Measurements from ENCODE around the gene SAMD4B. TPM values are rescaled to one million over a fixed set of nuclear protein-coding genes. Genes with fewer than 3 reads are reported as not detected.

SAMD4B gene
- total RNA-seq, 2 donors from 2014 or later = 133 to 227 TPM

- Histone ChIP-seq H3K9me3 (no peaks in the 10 kb centered on the region), H3K27ac (no peak overlapping the region), H3K27me3 (replicated peaks; ENCODE audit: insufficient read depth) (no peaks in the 10 kb centered on the region), H3K4me1 (replicated peaks) (no peaks in the 10 kb centered on the region), H3K36me3 (no peaks in the 10 kb centered on the region), H3K4me3 (no peak overlapping the region)
- intact Hi-C loops (cut with DNase I) = no loop called here
- WGBS = 69% methylated on average over 17 of the region's 17 CpGs
- DNase-seq (ENCODE audit: low spot score) = no peak
- TF ChIP-seq POLR2AphosphoS5 (IDR thresholded peaks at IDR 0.05) (no peak), CTCF (IDR thresholded peaks at IDR 0.05) (no peak), POLR2A (IDR thresholded peaks at IDR 0.05) (no peak)
Observed at GRCh38 chr19:39297931-39298634, 44.1 kb upstream of the SAMD4B start.

- peaks cover 2% of the 10 kb centered on the region for H3K27me3 ChIP-seq (replicated peaks; ENCODE audit: insufficient read depth)
- H3K36me3 ChIP-seq = no peaks in the 10 kb centered on the region
- no peak for TF ChIP-seq POLR2A (IDR thresholded peaks at IDR 0.05)
- no peak for TF ChIP-seq CTCF (IDR thresholded peaks at IDR 0.05)
- no peak for TF ChIP-seq POLR2AphosphoS5 (IDR thresholded peaks at IDR 0.05)
Observed at GRCh38 chr19:39299404-39299803, 42.8 kb upstream of the SAMD4B start.

GRCh38 chr19:39299832-39300231, 42.4 kb upstream of the SAMD4B start:
- H3K27ac ChIP-seq = no peak overlapping the region
- no peaks in the 10 kb centered on the region for H3K36me3 ChIP-seq
- no peaks in the 10 kb centered on the region for H3K4me1 ChIP-seq (replicated peaks)
- peaks cover 2% of the 10 kb centered on the region for H3K27me3 ChIP-seq (replicated peaks; ENCODE audit: insufficient read depth)
- whole genome bisulfite sequencing = 88% methylated on average over 10 of the region's 10 CpGs
- H3K4me3 ChIP-seq = no peak overlapping the region
- no peak for DNase-seq (ENCODE audit: low spot score)
- intact Hi-C loops (cut with DNase I) = no loop called here
- no peaks in the 10 kb centered on the region for H3K9me3 ChIP-seq
- TF ChIP-seq CTCF (IDR thresholded peaks at IDR 0.05) (no peak), POLR2AphosphoS5 (IDR thresholded peaks at IDR 0.05) (no peak), POLR2A (IDR thresholded peaks at IDR 0.05) (no peak)

More at GRCh38 chr19:39299404-39299803, 42.8 kb upstream of the SAMD4B start:
- Histone ChIP-seq H3K4me1 (replicated peaks) (no peaks in the 10 kb centered on the region), H3K9me3 (no peaks in the 10 kb centered on the region), H3K4me3 (no peak overlapping the region), H3K27ac (no peak overlapping the region)
- 85% methylated on average over 9 of the region's 9 CpGs for WGBS
- intact Hi-C loops (cut with DNase I) = no loop called here
- no peak for DNase-seq (ENCODE audit: low spot score)

GRCh38 chr19:39301021-39301420, 41.2 kb upstream of the SAMD4B start:
- Histone ChIP-seq H3K9me3 (no peaks in the 10 kb centered on the region), H3K4me3 (no peak overlapping the region), H3K36me3 (no peaks in the 10 kb centered on the region), H3K27me3 (replicated peaks; ENCODE audit: insufficient read depth) (peaks cover 2% of the 10 kb centered on the region), H3K27ac (no peak overlapping the region), H3K4me1 (replicated peaks) (no peaks in the 10 kb centered on the region)
- WGBS = 76% methylated on average over 4 of the region's 4 CpGs
- no peak for DNase-seq (ENCODE audit: low spot score)
- intact Hi-C loops (cut with DNase I) = no loop called here
- no peak for TF ChIP-seq POLR2AphosphoS5 (IDR thresholded peaks at IDR 0.05)
- no peak for TF ChIP-seq POLR2A (IDR thresholded peaks at IDR 0.05)
- no peak for TF ChIP-seq CTCF (IDR thresholded peaks at IDR 0.05)

- no peak overlapping the region for H3K27ac ChIP-seq
- no peaks in the 10 kb centered on the region for H3K36me3 ChIP-seq
- DNase-seq (ENCODE audit: low spot score) = no peak
- intact Hi-C loops (cut with DNase I) = no loop called here
- 90% methylated on average over 3 of the region's 3 CpGs for WGBS
- H3K4me1 ChIP-seq (replicated peaks) = no peaks in the 10 kb centered on the region
- no peak for TF ChIP-seq CTCF (IDR thresholded peaks at IDR 0.05)
- TF ChIP-seq POLR2AphosphoS5 (IDR thresholded peaks at IDR 0.05) = no peak
- TF ChIP-seq POLR2A (IDR thresholded peaks at IDR 0.05) = no peak
- H3K9me3 ChIP-seq = no peaks in the 10 kb centered on the region
- H3K4me3 ChIP-seq = no peak overlapping the region
- peaks cover 2% of the 10 kb centered on the region for H3K27me3 ChIP-seq (replicated peaks; ENCODE audit: insufficient read depth)
Observed at GRCh38 chr19:39301562-39301961, 40.7 kb upstream of the SAMD4B start.

Measured in prostate gland (tissue), 2 donors.